ENCODE measurements around the gene MN1. TPM values are rescaled to one million over a fixed set of nuclear protein-coding genes. Genes with fewer than 3 reads are reported as not detected.

The MN1 gene
- total and polyA plus RNA-seq, 2 of the 4 experiments (the other 2 are of a cell fraction), result 0.36 to 1.3 TPM

DNA sequence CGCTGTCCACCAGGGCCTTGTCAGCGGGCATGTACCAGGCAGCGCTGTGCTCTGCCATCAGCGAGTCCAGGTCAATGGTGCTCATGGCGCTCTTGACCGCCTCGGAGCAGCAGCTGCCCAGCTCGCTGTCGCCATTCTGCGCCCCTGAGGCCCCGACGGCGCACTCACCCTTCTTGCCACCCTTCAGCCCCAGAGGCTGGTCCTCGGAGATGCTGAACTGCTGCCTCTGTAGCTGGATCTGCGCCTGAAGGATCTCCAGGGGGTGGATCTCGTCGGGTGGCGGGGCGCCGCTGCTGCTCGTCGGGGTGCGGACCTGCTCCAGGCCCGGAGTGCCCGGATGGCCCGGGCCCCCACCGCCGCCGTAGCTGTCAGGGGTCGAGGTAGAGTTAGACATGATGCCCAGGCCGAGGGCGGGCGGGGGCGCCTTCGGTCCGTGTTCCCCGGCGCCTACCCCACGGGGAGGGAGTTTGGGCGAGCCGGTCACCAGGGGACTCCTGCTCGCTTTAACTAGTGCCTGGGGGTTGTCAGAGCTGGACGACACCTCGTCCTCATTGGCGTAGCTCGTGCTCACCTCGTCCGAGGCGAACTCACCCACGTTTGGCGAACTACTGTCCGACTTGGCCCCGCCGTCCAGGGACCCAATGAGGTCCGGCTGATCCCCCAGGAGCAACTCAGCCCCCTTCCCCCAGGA, 4.6 kb downstream of the MN1 start:
- ChIA-PET POLR2A (ENCODE audit: unreplicated experiment) (no interaction called here), CTCF (no interaction called here)
- no peak overlapping the region for H2BK120ac ChIP-seq (ENCODE audit: low read depth, low read length)
- no peak for ATAC-seq (ENCODE audit: low read depth)
- no peaks in the 10 kb centered on the region; a peak in 2 of 4 replicates for H3K79me1 ChIP-seq (ENCODE audit: low read depth in 1 of 2, low read length in 2 of 2)
- H3K56ac ChIP-seq (ENCODE audit: extremely low read depth, insufficient read depth, low read length), result no peak overlapping the region
- TF ChIP-seq POLR2A (IDR thresholded peaks at IDR 0.05; ENCODE audit: low read depth, low read length) (no peak), MAFK (IDR thresholded peaks at IDR 0.05; ENCODE audit: low read depth, low read length) (no peak), CHD1 (IDR thresholded peaks at IDR 0.05; ENCODE audit: low read depth, low read length) (no peak), RCOR1 (IDR thresholded peaks at IDR 0.05; ENCODE audit: insufficient replicate concordance, low read length) (no peak), CEBPB (IDR thresholded peaks at IDR 0.05; ENCODE audit: low read depth, low read length) (no peak), FOS (IDR thresholded peaks at IDR 0.05; ENCODE audit: low read depth, low read length) (no peak), NFE2L2 (IDR thresholded peaks at IDR 0.05; ENCODE audit: low read depth, low read length) (no peak), BHLHE40 (IDR thresholded peaks at IDR 0.05; ENCODE audit: low read depth, low read length) (no peak), MAZ (IDR thresholded peaks at IDR 0.05; ENCODE audit: borderline replicate concordance, low read depth, low read length) (no peak), USF2 (IDR thresholded peaks at IDR 0.05; ENCODE audit: low read depth, low read length) (no peak), RAD21 (IDR thresholded peaks at IDR 0.05; ENCODE audit: low read length) (no peak), RFX5 (IDR thresholded peaks at IDR 0.05; ENCODE audit: low read depth, low read length) (no peak), MXI1 (IDR thresholded peaks at IDR 0.05; ENCODE audit: borderline replicate concordance, low read depth, low read length) (no peak), SMC3 (IDR thresholded peaks at IDR 0.05; ENCODE audit: low read depth, low read length) (no peak)
- TF ChIP-seq, protein P1, sequence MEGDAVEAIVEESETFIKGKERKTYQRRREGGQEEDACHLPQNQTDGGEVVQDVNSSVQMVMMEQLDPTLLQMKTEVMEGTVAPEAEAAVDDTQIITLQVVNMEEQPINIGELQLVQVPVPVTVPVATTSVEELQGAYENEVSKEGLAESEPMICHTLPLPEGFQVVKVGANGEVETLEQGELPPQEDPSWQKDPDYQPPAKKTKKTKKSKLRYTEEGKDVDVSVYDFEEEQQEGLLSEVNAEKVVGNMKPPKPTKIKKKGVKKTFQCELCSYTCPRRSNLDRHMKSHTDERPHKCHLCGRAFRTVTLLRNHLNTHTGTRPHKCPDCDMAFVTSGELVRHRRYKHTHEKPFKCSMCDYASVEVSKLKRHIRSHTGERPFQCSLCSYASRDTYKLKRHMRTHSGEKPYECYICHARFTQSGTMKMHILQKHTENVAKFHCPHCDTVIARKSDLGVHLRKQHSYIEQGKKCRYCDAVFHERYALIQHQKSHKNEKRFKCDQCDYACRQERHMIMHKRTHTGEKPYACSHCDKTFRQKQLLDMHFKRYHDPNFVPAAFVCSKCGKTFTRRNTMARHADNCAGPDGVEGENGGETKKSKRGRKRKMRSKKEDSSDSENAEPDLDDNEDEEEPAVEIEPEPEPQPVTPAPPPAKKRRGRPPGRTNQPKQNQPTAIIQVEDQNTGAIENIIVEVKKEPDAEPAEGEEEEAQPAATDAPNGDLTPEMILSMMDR (conservative IDR thresholded peaks at IDR 0.05; ENCODE audit: low read depth, low read length), result no peak
- TF ChIP-seq, protein P2, sequence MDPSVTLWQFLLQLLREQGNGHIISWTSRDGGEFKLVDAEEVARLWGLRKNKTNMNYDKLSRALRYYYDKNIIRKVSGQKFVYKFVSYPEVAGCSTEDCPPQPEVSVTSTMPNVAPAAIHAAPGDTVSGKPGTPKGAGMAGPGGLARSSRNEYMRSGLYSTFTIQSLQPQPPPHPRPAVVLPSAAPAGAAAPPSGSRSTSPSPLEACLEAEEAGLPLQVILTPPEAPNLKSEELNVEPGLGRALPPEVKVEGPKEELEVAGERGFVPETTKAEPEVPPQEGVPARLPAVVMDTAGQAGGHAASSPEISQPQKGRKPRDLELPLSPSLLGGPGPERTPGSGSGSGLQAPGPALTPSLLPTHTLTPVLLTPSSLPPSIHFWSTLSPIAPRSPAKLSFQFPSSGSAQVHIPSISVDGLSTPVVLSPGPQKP (IDR thresholded peaks at IDR 0.05; ENCODE audit: borderline replicate concordance, low read depth, low read length), result no peak
- H3K18ac ChIP-seq (ENCODE audit: low read depth, low read length), result no peak overlapping the region
- no TSS peak for BruUV-seq (replicated peaks)
- no peak overlapping the region for H4K5ac ChIP-seq (ENCODE audit: low read depth, low read length)
- H3K4me3 ChIP-seq (ENCODE audit: insufficient read depth, low read depth, low read length), result no peak overlapping the region
- peaks cover 26% of the 10 kb centered on the region for H3K36me3 ChIP-seq (ENCODE audit: control insufficient read depth, insufficient read depth, low read length)
- no peak overlapping the region for H2AK9ac ChIP-seq (replicated peaks; ENCODE audit: low read depth, low read length, poor library complexity)
- no peaks in the 10 kb centered on the region; the same call in 1 of the 2 replicates for H3K27me3 ChIP-seq (ENCODE audit: control insufficient read depth, insufficient read depth, low read length)
- peaks cover 8% of the 10 kb centered on the region for H4K20me1 ChIP-seq (ENCODE audit: insufficient read depth, low read length)
- H3K23ac ChIP-seq (ENCODE audit: low read depth, low read length), result no peak overlapping the region
- H3K9me1 ChIP-seq (ENCODE audit: insufficient read depth, low read length), result 0 out of 2 replicates have a peak, but pooled peaks cover 3% of the 10 kb centered on the region
- H2BK5ac ChIP-seq (ENCODE audit: low read depth, low read length, poor library complexity, severe bottlenecking), result no peak overlapping the region
- H2AK5ac ChIP-seq (ENCODE audit: low read depth, low read length), result no peak overlapping the region
- no peak overlapping the region for H3K4ac ChIP-seq (ENCODE audit: low read depth, low read length)
- 84% methylated on average over 41 of the region's 55 CpGs; no CpG with 5 or more reads in 1 of the 2 experiments for WGBS, 2 experiments (ENCODE audit: extremely low coverage in 2 of 2, insufficient read length in 1 of 2)
- H3K4me1 ChIP-seq (ENCODE audit: control insufficient read depth, insufficient read depth, low read length), result peaks cover 11% of the 10 kb centered on the region; the same call in 1 of the 2 replicates
- H4K91ac ChIP-seq (ENCODE audit: insufficient read depth, low read depth, low read length), result no peak overlapping the region
- dilution Hi-C loops (cut with HindIII; ENCODE audit: low sequenced_read_pairs, unreplicated experiment), result no loop called here
- no peak overlapping the region for H3K4me2 ChIP-seq (ENCODE audit: low read depth, low read length)
- no peak overlapping the region for H3K27ac ChIP-seq (ENCODE audit: insufficient read depth, low read length)
- H4K8ac ChIP-seq (ENCODE audit: low read depth in 2 of 2, low read length in 2 of 2), result no peak overlapping the region
- H3K9ac ChIP-seq (ENCODE audit: low read depth, low read length), result no peak overlapping the region
- in situ Hi-C loops (cut with MboI; ENCODE audit: low sequenced_read_pairs), result no loop called here
- intact Hi-C loops (cut with micrococcal nuclease), result no loop called here
- no peak for DNase-seq
- H3K14ac ChIP-seq (replicated peaks; ENCODE audit: low read depth, low read length), result no peak overlapping the region
- no peak overlapping the region for H2BK15ac ChIP-seq (ENCODE audit: low read depth, low read length)
- H2AFZ ChIP-seq (replicated peaks; ENCODE audit: low read length, poor library complexity), result no peak overlapping the region
- no peaks in the 10 kb centered on the region for H3K9me3 ChIP-seq (ENCODE audit: control insufficient read depth, insufficient read depth, low read length)
- no peak overlapping the region for H2BK20ac ChIP-seq (ENCODE audit: low read depth, low read length)
